Activated CD4-positive, alpha-beta memory T cell treated with anti-CD3 and anti-CD28 coated beads, Interleukin-2, amount 10 ng/mL, durations not matched to agents 7 days and 5 days (primary cell): Measurements from ENCODE around the gene FOXI1. TPM values are rescaled to one million over a fixed set of nuclear protein-coding genes. Genes with fewer than 3 reads are reported as not detected.
"Not testable (repeated sequence)": the region's sequence is repeated elsewhere in the genome, so short reads cannot be mapped to it uniquely, and the experiment has no call there.

Experiments used
- CTCF ChIA-PET: fragments of 350-600 bp; sonication (Branson Sonifier 250); formaldehyde crosslinking; loops from one replicate; lab custom pipeline; 2021; ENCODE audit warnings: antibody characterized with exemption, inconsistent platforms; lab: Charles Lee
- POLR2A ChIA-PET: fragments of 350-600 bp; sonication (Branson Sonifier 250); formaldehyde crosslinking; loops from one replicate; lab custom pipeline; 2021; ENCODE audit warnings: antibody characterized with exemption; lab: Charles Lee
- DNase-seq: peaks from one replicate; pipeline ENCODE4 v3.0.0-alpha.2; 2020
- H3K27ac Mint-ChIP-seq: one replicate; pipeline ENCODE4 v1.8.0; 2021; ENCODE audit warnings: mild to moderate bottlenecking, mixed read lengths
- H3K27me3 Mint-ChIP-seq: one replicate; pipeline ENCODE4 v1.8.0; 2021; ENCODE audit warnings: mixed read lengths
- H3K36me3 Mint-ChIP-seq: one replicate; pipeline ENCODE4 v1.8.0; 2021; ENCODE audit warnings: low read depth, mixed read lengths
- H3K4me1 Mint-ChIP-seq: one replicate; pipeline ENCODE4 v1.8.0; 2021; ENCODE audit warnings: mixed read lengths
- H3K4me3 Mint-ChIP-seq: one replicate; pipeline ENCODE4 v1.8.0; 2021; ENCODE audit warnings: mild to moderate bottlenecking, mixed read lengths
- H3K9me3 Mint-ChIP-seq: one replicate; pipeline ENCODE4 v1.8.0; 2021; ENCODE audit warnings: mixed read lengths
- total RNA-seq, 2 experiments: library from RNA; stranded (reverse); gene quantifications; one replicate each; pipeline ENCODE4 v1.2.3, GENCODE V29; 2021

FOXI1 gene
- total RNA-seq, 2 experiments from 2014 or later, result not detected

- Mint-ChIP-seq H3K4me3 (no peak overlapping the region), H3K27me3 (no peaks in the 10 kb centered on the region), H3K4me1 (no peaks in the 10 kb centered on the region), H3K9me3 (no peaks in the 10 kb centered on the region), H3K36me3 (peaks cover 81% of the 10 kb centered on the region), H3K27ac (no peak overlapping the region)
- CTCF ChIA-PET, result no interaction called here
- POLR2A ChIA-PET, result no interaction called here
- DNase-seq, result no peak
Measured at GRCh38 chr5:170077526-170077925, 28.2 kb upstream of the FOXI1 start.

- no peaks in the 10 kb centered on the region for H3K9me3 Mint-ChIP-seq
- H3K27me3 Mint-ChIP-seq, result no peaks in the 10 kb centered on the region
- ChIA-PET POLR2A (no interaction called here), CTCF (interaction anchor here (0.8 kb wide), 1 partner anchor 10 kb away, joined by 3 read pairs; no protein-coding TSS in a partner anchor)
- DNase-seq, result no peak
- no peak overlapping the region for H3K4me3 Mint-ChIP-seq
- no peaks in the 10 kb centered on the region for H3K4me1 Mint-ChIP-seq
- H3K36me3 Mint-ChIP-seq, result peaks cover 83% of the 10 kb centered on the region
- no peak overlapping the region for H3K27ac Mint-ChIP-seq
Measured at GRCh38 chr5:170078458-170078857, 27.2 kb upstream of the FOXI1 start.

- no peak overlapping the region for H3K4me3 Mint-ChIP-seq
- no peaks in the 10 kb centered on the region for H3K9me3 Mint-ChIP-seq
- CTCF ChIA-PET, result interaction anchor here (0.8 to 1.5 kb wide), 2 partner anchors 8 to 11 kb away, joined by 3 to 4 read pairs; no protein-coding TSS in a partner anchor
- H3K4me1 Mint-ChIP-seq, result no peaks in the 10 kb centered on the region
- no peak overlapping the region for H3K27ac Mint-ChIP-seq
- H3K36me3 Mint-ChIP-seq, result peaks cover 88% of the 10 kb centered on the region
- no peaks in the 10 kb centered on the region for H3K27me3 Mint-ChIP-seq
- no peak for DNase-seq
- POLR2A ChIA-PET, result no interaction called here
Measured at GRCh38 chr5:170078931-170079330, 26.8 kb upstream of the FOXI1 start.

DNA sequence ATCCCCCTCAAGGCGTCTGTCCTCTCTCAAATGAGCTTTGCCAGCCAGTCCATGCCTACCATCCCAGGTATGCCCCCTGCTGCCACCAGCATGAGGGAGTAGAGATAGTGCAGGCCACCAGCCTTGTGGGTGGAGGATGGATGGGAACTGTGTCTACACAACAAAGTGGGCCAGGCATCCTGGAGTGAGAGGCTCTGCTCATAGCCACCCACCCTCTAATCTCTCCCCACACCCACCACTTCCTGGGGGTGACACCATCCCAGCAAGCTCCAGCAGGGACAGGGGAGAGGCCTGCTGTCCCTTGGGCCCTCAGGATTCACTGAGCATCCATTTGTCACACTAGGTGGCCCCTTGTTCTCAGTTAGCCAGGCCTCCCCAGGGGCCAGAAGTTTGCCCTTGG is 25.5 kb upstream of the FOXI1 start:
- Mint-ChIP-seq H3K9me3 (no peaks in the 10 kb centered on the region), H3K36me3 (peaks cover 92% of the 10 kb centered on the region), H3K27me3 (no peaks in the 10 kb centered on the region), H3K4me3 (no peak overlapping the region), H3K4me1 (no peaks in the 10 kb centered on the region), H3K27ac (no peak overlapping the region)
- no peak for DNase-seq
- ChIA-PET POLR2A (no interaction called here), CTCF (interaction anchor here (1.5 kb wide), 1 partner anchor 9 kb away, joined by 4 read pairs; no protein-coding TSS in a partner anchor)

DNA sequence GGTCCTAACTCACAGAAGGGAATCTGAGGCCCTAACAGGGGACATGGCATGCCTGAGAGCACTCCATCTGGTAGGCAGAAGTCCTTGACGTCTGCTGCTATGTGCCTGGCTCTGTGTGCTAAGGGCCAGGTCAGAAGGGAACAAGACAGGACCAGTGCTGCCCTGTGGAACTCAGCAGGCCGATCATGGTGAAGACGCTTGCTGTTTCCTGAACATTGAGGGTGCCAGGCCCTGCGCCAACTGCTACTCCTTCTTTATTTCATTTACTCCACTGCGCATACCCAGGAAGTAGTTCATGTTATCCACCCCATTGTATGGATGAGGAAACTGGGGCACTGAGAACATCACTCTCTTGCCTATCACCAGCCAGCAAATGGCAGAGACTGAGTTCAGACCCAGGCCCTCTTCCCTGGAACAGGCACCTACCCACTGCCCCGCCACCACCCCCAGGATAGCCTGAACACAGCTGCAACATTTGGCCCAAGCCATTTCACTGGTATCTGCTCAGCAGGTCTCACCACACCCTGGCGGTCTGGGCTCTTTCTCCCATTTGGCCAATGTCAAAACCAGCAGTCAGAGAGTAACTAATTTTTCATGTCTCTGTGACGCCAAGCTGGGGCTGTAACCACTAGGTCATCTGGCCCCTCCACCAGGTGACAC is 24.8 kb upstream of the FOXI1 start:
- H3K27me3 Mint-ChIP-seq, result no peaks in the 10 kb centered on the region
- no peak for DNase-seq
- POLR2A ChIA-PET, result no interaction called here
- no peak overlapping the region for H3K27ac Mint-ChIP-seq
- CTCF ChIA-PET, result interaction anchor here (0.9 kb wide), 1 partner anchor 10 kb away, joined by 3 read pairs; no protein-coding TSS in a partner anchor
- peaks cover 94% of the 10 kb centered on the region for H3K36me3 Mint-ChIP-seq
- no peaks in the 10 kb centered on the region for H3K4me1 Mint-ChIP-seq
- no peak overlapping the region for H3K4me3 Mint-ChIP-seq
- H3K9me3 Mint-ChIP-seq, result no peaks in the 10 kb centered on the region

DNA sequence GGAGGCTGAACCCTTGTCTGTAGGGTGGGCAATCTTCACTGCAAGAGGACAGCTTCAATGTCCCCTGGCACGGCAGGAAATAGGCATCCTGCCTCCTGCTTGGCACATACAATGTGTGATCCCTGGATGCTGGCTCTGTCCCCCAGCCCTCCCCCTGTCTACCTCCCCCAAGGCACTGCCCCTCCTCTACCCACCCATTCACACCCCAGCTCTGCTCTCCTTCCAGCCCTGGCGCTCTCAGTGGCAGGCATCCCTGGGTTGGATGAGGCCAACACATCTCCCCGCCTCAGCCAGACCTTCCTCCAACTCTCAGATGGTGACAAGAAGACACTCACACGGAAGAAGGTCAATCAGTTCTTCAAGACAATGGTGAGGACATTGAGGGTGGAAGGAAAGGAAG is 24.1 kb upstream of the FOXI1 start:
- ChIA-PET CTCF (interaction anchor here (0.9 kb wide), 1 partner anchor 11 kb away, joined by 3 read pairs; no protein-coding TSS in a partner anchor), POLR2A (no interaction called here)

DNA sequence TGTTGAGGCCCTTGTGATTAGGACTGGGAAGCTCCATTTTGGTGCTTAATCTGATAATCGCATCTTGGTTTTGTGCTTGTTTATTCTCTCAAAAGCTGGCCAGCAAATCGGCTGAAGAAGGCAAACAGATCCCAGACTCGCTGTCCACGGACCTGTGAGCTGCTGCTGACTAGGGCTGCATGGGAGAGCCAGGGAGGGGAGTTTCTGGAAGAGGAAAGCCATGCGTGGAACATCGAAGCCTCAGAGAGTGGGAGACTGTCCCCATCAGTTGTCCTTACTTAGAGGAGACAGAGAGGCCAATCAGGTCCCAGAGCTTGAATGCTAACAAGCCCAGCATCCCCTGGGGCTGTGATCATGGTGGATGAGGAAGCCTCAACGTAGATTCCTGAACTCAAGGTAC is 23.0 kb upstream of the FOXI1 start:
- no peaks in the 10 kb centered on the region for H3K9me3 Mint-ChIP-seq
- ChIA-PET POLR2A (no interaction called here), CTCF (interaction anchor here (1.1 kb wide), 1 partner anchor 12 kb away, joined by 3 read pairs; no protein-coding TSS in a partner anchor)
- H3K4me1 Mint-ChIP-seq, result no peaks in the 10 kb centered on the region
- H3K27me3 Mint-ChIP-seq, result no peaks in the 10 kb centered on the region
- H3K4me3 Mint-ChIP-seq, result no peak overlapping the region
- H3K36me3 Mint-ChIP-seq, result peaks cover 87% of the 10 kb centered on the region
- DNase-seq, result no peak
- no peak overlapping the region for H3K27ac Mint-ChIP-seq

More for the DNA sequence above, 24.1 kb upstream of the FOXI1 start:
- H3K27me3 Mint-ChIP-seq, result no peaks in the 10 kb centered on the region
- H3K36me3 Mint-ChIP-seq, result peaks cover 91% of the 10 kb centered on the region
- H3K27ac Mint-ChIP-seq, result no peak overlapping the region
- no peaks in the 10 kb centered on the region for H3K9me3 Mint-ChIP-seq
- DNase-seq, result no peak
- H3K4me1 Mint-ChIP-seq, result no peaks in the 10 kb centered on the region
- no peak overlapping the region for H3K4me3 Mint-ChIP-seq

GRCh38 chr5:170087168-170087817 is 18.4 kb upstream of the FOXI1 start:
- Mint-ChIP-seq H3K4me1 (no peaks in the 10 kb centered on the region), H3K36me3 (peaks cover 47% of the 10 kb centered on the region), H3K27me3 (no peaks in the 10 kb centered on the region), H3K27ac (no peak overlapping the region), H3K9me3 (no peaks in the 10 kb centered on the region), H3K4me3 (no peak overlapping the region)
- no peak for DNase-seq
- POLR2A ChIA-PET, result no interaction called here
- CTCF ChIA-PET, result interaction anchor here (0.7 kb wide), 1 partner anchor 384 kb away, joined by 3 read pairs; no protein-coding TSS in a partner anchor

GRCh38 chr5:170092455-170093101 is 13.1 kb upstream of the FOXI1 start:
- no peak overlapping the region for H3K27ac Mint-ChIP-seq
- H3K27me3 Mint-ChIP-seq, result peaks cover 4% of the 10 kb centered on the region
- CTCF ChIA-PET, result interaction anchor here (0.8 kb wide), 1 partner anchor 10 kb away, joined by 3 read pairs; no protein-coding TSS in a partner anchor
- POLR2A ChIA-PET, result no interaction called here
- no peaks in the 10 kb centered on the region for H3K9me3 Mint-ChIP-seq
- DNase-seq, result no peak
- H3K4me1 Mint-ChIP-seq, result no peaks in the 10 kb centered on the region
- H3K4me3 Mint-ChIP-seq, result no peak overlapping the region
- peaks cover 4% of the 10 kb centered on the region for H3K36me3 Mint-ChIP-seq

GRCh38 chr5:170094329-170094728 is 11.4 kb upstream of the FOXI1 start:
- H3K27ac Mint-ChIP-seq, H3K27me3 Mint-ChIP-seq, H3K36me3 Mint-ChIP-seq, H3K4me3 Mint-ChIP-seq, DNase-seq, CTCF ChIA-PET, H3K9me3 Mint-ChIP-seq, POLR2A ChIA-PET, H3K4me1 Mint-ChIP-seq: not testable (repeated sequence)

DNA sequence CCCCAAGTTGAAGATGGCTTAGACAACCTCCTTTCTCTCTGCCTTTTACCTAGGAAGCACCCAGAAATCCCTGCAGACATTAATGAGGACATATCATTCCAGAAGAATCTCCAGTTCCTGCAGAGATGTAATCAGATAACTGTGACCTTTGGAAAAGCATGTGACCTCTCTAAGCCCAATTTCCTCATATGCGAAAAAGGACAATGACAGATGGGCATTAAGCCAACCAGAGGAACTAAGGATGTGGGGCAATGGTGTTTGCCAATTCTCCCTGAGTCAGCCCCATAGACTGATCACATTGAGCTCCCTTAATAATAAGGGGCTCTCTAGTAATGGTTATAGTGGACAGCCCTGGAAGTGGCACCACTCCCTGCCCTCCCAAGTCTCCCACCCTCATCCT is 10.1 kb upstream of the FOXI1 start:
- no peaks in the 10 kb centered on the region for H3K9me3 Mint-ChIP-seq
- POLR2A ChIA-PET, result no interaction called here

DNA sequence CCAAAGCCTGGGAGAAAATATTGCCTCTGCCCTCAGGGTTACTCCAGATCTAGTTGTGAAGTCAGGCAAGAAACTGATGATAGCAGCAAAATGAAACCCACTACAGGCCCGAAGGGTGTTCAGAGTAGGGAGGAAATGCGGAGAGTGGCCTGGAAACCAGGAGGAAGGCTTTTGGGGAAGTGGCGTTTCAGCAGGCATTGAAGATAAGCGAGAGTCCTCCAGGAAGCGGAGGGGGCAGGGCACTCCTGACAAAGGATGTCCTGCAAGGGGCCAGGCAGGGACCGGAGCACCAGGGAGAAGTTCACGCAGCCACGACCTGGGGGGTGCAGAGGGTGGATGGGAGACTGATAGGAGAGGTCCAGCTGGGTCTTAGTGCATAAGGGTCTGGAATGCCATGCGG is 7.8 kb upstream of the FOXI1 start:
- ChIA-PET POLR2A (no interaction called here), CTCF (no interaction called here)
- H3K9me3 Mint-ChIP-seq, result no peaks in the 10 kb centered on the region
- peaks cover 9% of the 10 kb centered on the region for H3K27me3 Mint-ChIP-seq
- DNase-seq, result no peak
- no peaks in the 10 kb centered on the region for H3K36me3 Mint-ChIP-seq
- H3K4me1 Mint-ChIP-seq, result no peaks in the 10 kb centered on the region
- no peak overlapping the region for H3K27ac Mint-ChIP-seq
- no peak overlapping the region for H3K4me3 Mint-ChIP-seq

More for the DNA sequence above, 10.1 kb upstream of the FOXI1 start:
- H3K27ac Mint-ChIP-seq, result no peak overlapping the region
- H3K27me3 Mint-ChIP-seq, result peaks cover 9% of the 10 kb centered on the region
- H3K36me3 Mint-ChIP-seq, result no peaks in the 10 kb centered on the region
- no peaks in the 10 kb centered on the region for H3K4me1 Mint-ChIP-seq
- CTCF ChIA-PET, result no interaction called here
- no peak overlapping the region for H3K4me3 Mint-ChIP-seq
- no peak for DNase-seq
